HEK293T (cell line): ENCODE results near the gene CCDC170.

Source experiments
- CTBP1 ChIP-seq: fragments of 450-650 bp; IDR thresholded peaks from 2 replicates; pipeline ENCODE4 v1.6.1; 2016; ENCODE audit warnings: borderline replicate concordance
- FOXM1 ChIP-seq: fragments of 450-650 bp; IDR thresholded peaks from 2 replicates; pipeline ENCODE4 v1.6.1; 2017; ENCODE audit warnings: mild to moderate bottlenecking, borderline replicate concordance
- HDGF ChIP-seq: fragments of 450-650 bp; IDR thresholded peaks from 2 replicates; pipeline ENCODE4 v1.6.1; 2017; ENCODE audit warnings: antibody characterized with exemption, borderline replicate concordance
- L3MBTL2 ChIP-seq: fragments of 450-650 bp; conservative IDR thresholded peaks from 2 replicates; pipeline ENCODE4 v1.6.1; 2016; ENCODE audit warnings: mild to moderate bottlenecking
- SP1 ChIP-seq: fragments of 450-650 bp; IDR thresholded peaks from 2 replicates; pipeline ENCODE4 v1.6.1; 2017
- TARDBP ChIP-seq: fragments of 450-650 bp; IDR thresholded peaks from 2 replicates; pipeline ENCODE4 v1.6.1; 2016

DNA sequence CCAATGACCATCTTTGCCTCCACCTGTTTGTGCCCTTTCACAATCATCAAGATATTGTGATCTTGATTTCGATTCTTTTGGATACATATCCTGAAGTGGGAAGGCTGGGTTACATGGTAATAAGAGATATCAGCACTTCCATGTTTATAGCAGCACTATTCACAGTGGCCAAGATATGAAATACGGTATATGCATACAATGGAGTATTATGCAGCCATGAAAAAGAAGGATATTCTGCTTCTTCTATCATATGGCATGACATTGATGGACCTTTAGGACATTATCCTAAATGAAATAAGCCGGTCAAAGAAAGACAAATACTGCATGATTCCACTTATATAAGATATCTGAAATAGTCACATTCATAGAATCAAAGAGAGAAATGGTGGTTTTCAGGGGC lies 144.0 kb downstream of the CCDC170 start:
- TF ChIP-seq HDGF (no peak), SP1 (no peak), FOXM1 (no peak), TARDBP (no peak), L3MBTL2 (no peak), CTBP1 (no peak)
